ENCODE measurements around the gene CDC5L. TPM values are rescaled to one million over a fixed set of nuclear protein-coding genes. Genes with fewer than 3 reads are reported as not detected.

CDC5L gene
- total and polyA plus RNA-seq, 2 of the 13 experiments (the other 11 are each of a cell fraction or from before 2014, with no cell fraction given): 11.0 to 34.2 TPM

- FAIRE-seq: no peak
- in situ Hi-C loops (cut with HindIII; ENCODE audit: extremely low pct_ligation_motif_present, low pct_unique_long_range_greater_than_20kb): no loop called here
- H3K4me2 ChIP-seq (ENCODE audit: low read depth, low read length): no peak overlapping the region
- no peak overlapping the region for H3K4me3 ChIP-seq (replicated peaks in 1 of 3; ENCODE audit: insufficient read depth in 1 of 3, low read depth in 2 of 3, low read length in 3 of 3)
- no peak overlapping the region for H3K9ac ChIP-seq (ENCODE audit: insufficient read depth, low read depth, low read length)
- no peak for DNase-seq (ENCODE audit: low spot score)
- intact Hi-C loops (cut with micrococcal nuclease; ENCODE audit: unreplicated experiment): no loop called here
- 8% methylated on average over 1 of the region's 1 CpG for WGBS (ENCODE audit: low lambda C conversion rate)
- ChIA-PET POLR2A (no interaction called here), CTCF (ENCODE audit: low intra/inter-chr PET ratio, low total read pairs) (no interaction called here)
- H2AFZ ChIP-seq (ENCODE audit: low read length): no peak overlapping the region
- BruUV-seq (replicated peaks): no TSS peak
- no peak for ATAC-seq
- no peaks in the 10 kb centered on the region for H3K36me3 ChIP-seq (replicated peaks in 1 of 2; ENCODE audit: control insufficient read depth in 1 of 2, insufficient read depth in 2 of 2, low read length in 2 of 2)
- H4K20me1 ChIP-seq (ENCODE audit: insufficient read depth, low read length): no peaks in the 10 kb centered on the region
- no peaks in the 10 kb centered on the region for H3K9me3 ChIP-seq (ENCODE audit: low read length)
- H3K27me3 ChIP-seq (ENCODE audit: control insufficient read depth in 1 of 2, insufficient read depth in 2 of 2, low read length in 2 of 2): 0 out of 5 replicates have a peak, but pooled peaks cover 0 to 3% of the 10 kb centered on the region in 2 experiments
- no peaks in the 10 kb centered on the region for H3K79me2 ChIP-seq (ENCODE audit: insufficient read depth, low read length)
- H3K27ac ChIP-seq (ENCODE audit: extremely low read length, insufficient read depth, low read length): no peak overlapping the region
- no peaks in the 10 kb centered on the region for H3K4me1 ChIP-seq (ENCODE audit: insufficient read depth, low read length)
- no peak for TF ChIP-seq FOXJ3 (CRISPR knock-in tag; IDR thresholded peaks at IDR 0.05; ENCODE audit: borderline replicate concordance)
- TF ChIP-seq ZMAT3 (CRISPR knock-in tag; conservative IDR thresholded peaks at IDR 0.05): no peak
- no peak for TF ChIP-seq MYC (CRISPR knock-in tag; IDR thresholded peaks at IDR 0.05; ENCODE audit: borderline replicate concordance)
- no peak for TF ChIP-seq CBFB (CRISPR knock-in tag; IDR thresholded peaks at IDR 0.05)
- TF ChIP-seq U2AF2 (IDR thresholded peaks at IDR 0.05; ENCODE audit: low read depth, low read length): no peak
Observed at GRCh38 chr6:44356487-44356886, 31.0 kb upstream of the CDC5L start.

DNA sequence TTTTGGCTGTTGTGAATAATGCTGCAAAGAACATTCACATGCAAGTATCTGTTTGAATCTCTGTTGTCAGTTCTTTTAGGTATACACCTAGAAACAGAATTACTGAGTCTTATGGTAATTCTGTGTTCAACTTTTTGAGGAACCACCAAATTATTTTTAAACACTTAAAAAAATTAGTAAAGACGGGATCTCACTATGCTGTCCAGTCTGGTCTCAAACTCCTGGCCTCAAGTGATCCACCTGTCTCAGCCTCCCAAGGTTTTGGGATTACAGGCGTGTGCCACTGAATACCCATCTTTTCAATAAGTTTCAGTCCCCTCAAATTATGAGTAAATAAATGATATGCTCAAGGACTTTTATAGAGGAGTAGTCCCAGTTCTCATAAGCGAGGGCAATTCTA is 27.5 kb upstream of the CDC5L start:
- Histone ChIP-seq H3K4me2 (ENCODE audit: low read depth, low read length) (no peak overlapping the region), H3K4me1 (ENCODE audit: insufficient read depth, low read length) (no peaks in the 10 kb centered on the region), H2AFZ (ENCODE audit: low read length) (no peak overlapping the region), H3K79me2 (ENCODE audit: insufficient read depth, low read length) (no peaks in the 10 kb centered on the region), H3K36me3 (replicated peaks in 1 of 2; ENCODE audit: control insufficient read depth in 1 of 2, insufficient read depth in 2 of 2, low read length in 2 of 2) (no peaks in the 10 kb centered on the region), H3K9ac (ENCODE audit: insufficient read depth, low read depth, low read length) (no peak overlapping the region), H3K9me3 (ENCODE audit: low read length) (no peaks in the 10 kb centered on the region), H3K27me3 (ENCODE audit: control insufficient read depth in 1 of 2, insufficient read depth in 2 of 2, low read length in 2 of 2) (peaks cover 0 to 5% of the 10 kb centered on the region in 2 experiments; a peak in 1 of 5 replicates), H4K20me1 (ENCODE audit: insufficient read depth, low read length) (no peaks in the 10 kb centered on the region), H3K4me3 (replicated peaks in 1 of 3; ENCODE audit: insufficient read depth in 1 of 3, low read depth in 2 of 3, low read length in 3 of 3) (no peak overlapping the region), H3K27ac (ENCODE audit: extremely low read length, insufficient read depth, low read length) (no peak overlapping the region)
- intact Hi-C loops (cut with micrococcal nuclease; ENCODE audit: unreplicated experiment): no loop called here
- ChIA-PET CTCF (ENCODE audit: low intra/inter-chr PET ratio, low total read pairs) (no interaction called here), POLR2A (no interaction called here)
- TF ChIP-seq ZNF17 (CRISPR knock-in tag; IDR thresholded peaks at IDR 0.05) (no peak), ZNF382 (CRISPR knock-in tag; IDR thresholded peaks at IDR 0.05; ENCODE audit: borderline replicate concordance) (no peak), ZNF547 (CRISPR knock-in tag; IDR thresholded peaks at IDR 0.05) (no peak), ZNF773 (CRISPR knock-in tag; IDR thresholded peaks at IDR 0.05; ENCODE audit: borderline replicate concordance) (no peak), RCOR2 (CRISPR knock-in tag; IDR thresholded peaks at IDR 0.05) (no peak), ZNF562 (CRISPR knock-in tag; IDR thresholded peaks at IDR 0.05; ENCODE audit: borderline replicate concordance) (no peak), GFI1 (CRISPR knock-in tag; IDR thresholded peaks at IDR 0.05; ENCODE audit: borderline replicate concordance) (no peak), TAF1 (CRISPR knock-in tag; IDR thresholded peaks at IDR 0.05) (no peak), CHCHD3 (CRISPR knock-in tag; IDR thresholded peaks at IDR 0.05) (no peak), CC2D1A (CRISPR knock-in tag; IDR thresholded peaks at IDR 0.05) (no peak), ZNF18 (CRISPR knock-in tag; IDR thresholded peaks at IDR 0.05; ENCODE audit: insufficient replicate concordance) (no peak)
- TF ChIP-seq, protein P1, sequence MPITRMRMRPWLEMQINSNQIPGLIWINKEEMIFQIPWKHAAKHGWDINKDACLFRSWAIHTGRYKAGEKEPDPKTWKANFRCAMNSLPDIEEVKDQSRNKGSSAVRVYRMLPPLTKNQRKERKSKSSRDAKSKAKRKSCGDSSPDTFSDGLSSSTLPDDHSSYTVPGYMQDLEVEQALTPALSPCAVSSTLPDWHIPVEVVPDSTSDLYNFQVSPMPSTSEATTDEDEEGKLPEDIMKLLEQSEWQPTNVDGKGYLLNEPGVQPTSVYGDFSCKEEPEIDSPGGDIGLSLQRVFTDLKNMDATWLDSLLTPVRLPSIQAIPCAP (CRISPR knock-in tag; IDR thresholded peaks at IDR 0.05; ENCODE audit: low read depth): no peak
- TF ChIP-seq, protein P2, sequence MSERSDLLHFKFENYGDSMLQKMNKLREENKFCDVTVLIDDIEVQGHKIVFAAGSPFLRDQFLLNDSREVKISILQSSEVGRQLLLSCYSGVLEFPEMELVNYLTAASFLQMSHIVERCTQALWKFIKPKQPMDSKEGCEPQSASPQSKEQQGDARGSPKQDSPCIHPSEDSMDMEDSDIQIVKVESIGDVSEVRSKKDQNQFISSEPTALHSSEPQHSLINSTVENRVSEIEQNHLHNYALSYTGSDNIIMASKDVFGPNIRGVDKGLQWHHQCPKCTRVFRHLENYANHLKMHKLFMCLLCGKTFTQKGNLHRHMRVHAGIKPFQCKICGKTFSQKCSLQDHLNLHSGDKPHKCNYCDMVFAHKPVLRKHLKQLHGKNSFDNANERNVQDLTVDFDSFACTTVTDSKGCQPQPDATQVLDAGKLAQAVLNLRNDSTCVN (CRISPR knock-in tag; IDR thresholded peaks at IDR 0.05; ENCODE audit: borderline replicate concordance): no peak
- ATAC-seq: no peak
- no peak for DNase-seq (ENCODE audit: low spot score)
- in situ Hi-C loops (cut with HindIII; ENCODE audit: extremely low pct_ligation_motif_present, low pct_unique_long_range_greater_than_20kb): no loop called here
- WGBS (ENCODE audit: low lambda C conversion rate): 12% methylated on average over 3 of the region's 3 CpGs
- FAIRE-seq: no peak
- BruUV-seq (replicated peaks): no TSS peak
